B cell (primary cell): Measurements from ENCODE around the gene ITGA6. TPM values are rescaled to one million over a fixed set of nuclear protein-coding genes. Genes with fewer than 3 reads are reported as not detected.
A peak's percentile ranks its signal among the peaks of the same experiment; 100 is the strongest.

Experiments used
- ATAC-seq: fragments of 200-7000 bp; cut with Tn5 transposase; one replicate; pipeline ENCODE4 v1.10.0; 2021; ENCODE audit warnings: low read depth, mild to moderate bottlenecking, moderate number of reproducible peaks, moderate library complexity
- CTCF ChIA-PET: fragments of 350-600 bp; sonication (Branson Sonifier 250); formaldehyde crosslinking; loops from one replicate; lab custom pipeline; 2021; ENCODE audit warnings: antibody characterized with exemption, inconsistent platforms; lab: Charles Lee
- POLR2A ChIA-PET: fragments of 350-600 bp; sonication (Branson Sonifier 250); formaldehyde crosslinking; loops from one replicate; lab custom pipeline; 2021; ENCODE audit warnings: antibody characterized with exemption; lab: Charles Lee
- DNase-seq: peaks from one replicate; pipeline ENCODE4 v3.0.0; 2013
- H2AFZ ChIP-seq: 2 replicates; pipeline ENCODE4 v1.6.1; 2012; ENCODE audit warnings: mild to moderate bottlenecking, low read depth, low read length; ENCODE audit not compliant: insufficient read depth, poor library complexity, severe bottlenecking
- H3K27ac ChIP-seq, 2 donors: 1 replicate in 1 of 2; 2 replicates in 1 of 2; pipeline ENCODE4 v1.5.1; 2012 to 2013; ENCODE audit warnings: low read length in 2 of 2, mild to moderate bottlenecking in 2 of 2, moderate library complexity in 1 of 2
- H3K27me3 ChIP-seq, 4 experiments: fragments of 200-600 bp in 1 of 4; sonication (generic) in 1 of 4; replicated peaks in 1 of 4; 1 replicate in 2 of 4; 2 replicates in 2 of 4; pipeline versions ENCODE4 v1.6.1 to v1.7.0; 2013 to 2016; ENCODE audit warnings: low read length in 3 of 4, mild to moderate bottlenecking in 2 of 4, mixed read lengths in 1 of 4, moderate library complexity in 1 of 4; ENCODE audit not compliant: insufficient read depth in 4 of 4, control insufficient read depth in 3 of 4; ENCODE audit errors: control extremely low read depth in 1 of 4
- H3K36me3 ChIP-seq, 2 experiments: replicated peaks in 1 of 2; 1 replicate in 1 of 2; 2 replicates in 1 of 2; pipeline versions ENCODE4 v1.6.1 to v1.7.1; 2013; ENCODE audit warnings: low read length in 1 of 2; ENCODE audit not compliant: insufficient read depth in 2 of 2, control insufficient read depth in 1 of 2; ENCODE audit errors: control extremely low read depth in 1 of 2, extremely low read depth in 1 of 2
- H3K4me1 ChIP-seq, 2 donors: fragments of 200-600 bp in 1 of 2; sonication (generic) in 1 of 2; 1 replicate in 1 of 2; 2 replicates in 1 of 2; pipeline versions ENCODE4 v1.5.1 to v1.6.1; 2013 to 2017; ENCODE audit warnings: low read length in 2 of 2; ENCODE audit not compliant: control insufficient read depth in 2 of 2, insufficient read depth in 2 of 2
- H3K4me2 ChIP-seq: replicated peaks from 2 replicates; pipeline ENCODE3; 2012; ENCODE audit warnings: mild to moderate bottlenecking, low read depth, low read length; ENCODE audit not compliant: poor library complexity, severe bottlenecking
- H3K4me3 ChIP-seq, 5 experiments: fragments of 200-600 bp in 1 of 5; sonication (generic) in 1 of 5; 1 replicate in 3 of 5; 2 replicates in 2 of 5; pipeline versions ENCODE4 v1.5.1 to v1.7.0; 2011 to 2016; ENCODE audit warnings: low read length in 4 of 5, mild to moderate bottlenecking in 4 of 5, low read depth in 2 of 5, control low read depth in 1 of 5, moderate library complexity in 1 of 5; ENCODE audit not compliant: insufficient read depth in 1 of 5; ENCODE audit errors: control extremely low read depth in 1 of 5, extremely low read depth in 1 of 5
- H3K79me2 ChIP-seq: fragments of 200-600 bp; sonication (generic); one replicate; pipeline ENCODE4 v1.6.0; 2016; ENCODE audit warnings: low read length; ENCODE audit not compliant: control insufficient read depth, insufficient read depth
- H3K9ac ChIP-seq: fragments of 200-600 bp; sonication (generic); 2 replicates; pipeline ENCODE4 v1.6.1; 2017; ENCODE audit warnings: mild to moderate bottlenecking, low read length, moderate library complexity
- H3K9me3 ChIP-seq, 3 donors: one replicate each; pipeline versions ENCODE4 v1.6.1 to v1.7.1; 2013; ENCODE audit warnings: low read length in 2 of 3; ENCODE audit not compliant: control insufficient read depth in 2 of 3, insufficient read depth in 1 of 3; ENCODE audit errors: control extremely low read depth in 1 of 3
- H4K20me1 ChIP-seq: 2 replicates; pipeline ENCODE4 v1.6.0; 2012; ENCODE audit warnings: mild to moderate bottlenecking, low read length; ENCODE audit not compliant: insufficient read depth, control insufficient read depth, poor library complexity, severe bottlenecking
- H3K27ac Mint-ChIP-seq: one replicate; pipeline ENCODE4 v1.8.0; 2021; ENCODE audit warnings: mixed read lengths
- H3K27me3 Mint-ChIP-seq: one replicate; pipeline ENCODE4 v1.8.0; 2021; ENCODE audit warnings: mixed read lengths
- H3K4me1 Mint-ChIP-seq: one replicate; pipeline ENCODE4 v1.8.0; 2021; ENCODE audit warnings: mixed read lengths
- H3K4me3 Mint-ChIP-seq: one replicate; pipeline ENCODE4 v1.8.0; 2021; ENCODE audit warnings: mixed read lengths
- H3K9me3 Mint-ChIP-seq: one replicate; pipeline ENCODE4 v1.8.0; 2022; ENCODE audit warnings: mixed read lengths; ENCODE audit not compliant: insufficient read depth
- EZH2 ChIP-seq: IDR thresholded peaks from 2 replicates; pipeline ENCODE4 v1.6.1; 2012; ENCODE audit warnings: borderline replicate concordance, low read depth, mild to moderate bottlenecking, moderate library complexity, low read length; ENCODE audit not compliant: insufficient read depth, poor library complexity, severe bottlenecking
- WGBS: methylation state at CpG from one replicate; pipeline ENCODE4 v1.1.5; 2013; ENCODE audit warnings: missing lambda C conversion rate; ENCODE audit not compliant: insufficient coverage; 5-methylcytosine and 5-hydroxymethylcytosine counted together
- intact Hi-C: fragments of 100-400 bp; cut with micrococcal nuclease; formaldehyde crosslinking; loops from one replicate; pipeline ENCODE4 v1.10.0; 2022
- polyA plus RNA-seq: library from polyadenylated mRNA; depleted of rRNA; stranded (reverse); fragments of >200 nt; gene quantifications from 2 replicates; pipeline ENCODE4 v1.2.3, GENCODE V29; 2012
- total RNA-seq, 2 donors: library from RNA; stranded (reverse); fragments of 120-200 nt in 1 of 2; gene quantifications; 1 replicate in 1 of 2; 2 replicates in 1 of 2; pipeline versions ENCODE4 v1.2.3 to v1.2.4, GENCODE V29; 2013 to 2022
- TF ChIP-seq, protein P1 (sequence below): fragments of 200-600 bp; IDR thresholded peaks from one replicate; pipeline ENCODE4 v1.8.0; 2022; ENCODE audit warnings: antibody characterized with exemption, mild to moderate bottlenecking

ITGA6 gene
- total and polyA plus RNA-seq, 2 donors (not counting 1 experiment from before 2014, with no cell fraction given) = 0.17 to 0.98 TPM

DNA sequence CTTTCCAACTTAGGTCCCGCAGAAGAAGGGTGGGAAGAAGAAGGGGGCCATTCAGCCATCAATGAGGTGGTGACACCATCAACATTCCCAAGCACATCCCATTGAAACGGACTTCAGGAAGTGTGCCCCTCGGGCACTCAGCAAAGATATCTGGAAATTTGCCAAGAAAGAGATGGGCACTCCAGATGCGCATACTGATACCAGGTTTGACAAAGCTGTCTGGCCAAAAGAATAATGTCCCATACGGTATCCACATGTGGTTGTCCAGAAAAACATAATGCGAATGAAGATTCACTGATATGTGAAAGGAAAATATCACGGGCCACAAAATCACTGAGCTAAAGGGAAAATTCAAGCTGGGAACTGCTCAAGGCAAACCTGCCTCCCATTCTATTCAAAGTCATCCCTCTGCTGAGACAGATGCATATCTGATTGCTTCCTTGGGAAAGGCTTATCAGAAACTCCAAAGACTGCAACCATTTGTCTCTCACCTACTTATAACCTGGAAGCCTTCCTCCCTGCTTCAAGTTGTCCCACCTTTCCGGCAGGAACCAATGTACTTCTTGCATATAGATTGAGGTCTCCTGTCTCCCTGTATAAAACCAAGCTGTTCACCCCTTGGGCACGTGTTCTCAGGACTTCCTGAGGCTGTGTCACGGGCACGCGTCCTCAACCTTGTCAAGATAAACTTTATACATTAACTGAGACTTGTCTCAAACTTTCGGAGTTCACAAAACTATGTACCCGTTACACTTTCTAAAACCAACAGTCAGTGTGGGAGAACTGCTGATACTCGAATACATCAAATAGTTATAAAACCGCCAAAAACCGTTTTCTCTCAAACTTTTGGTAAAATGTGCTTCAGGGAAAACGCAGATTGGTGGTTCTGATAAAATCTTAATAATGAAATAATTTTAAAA lies 127.2 kb downstream of the ITGA6 start:
- no peaks in the 10 kb centered on the region for H3K27me3 ChIP-seq

More for the DNA sequence above, 127.2 kb downstream of the ITGA6 start:
- WGBS = 74% methylated on average over 9 of the region's 18 CpGs
- intact Hi-C loops = loop anchor here (5.0 to 10.0 kb wide), 5 partner anchors 120 to 1930 kb away; partner anchors contain the start of genes DLX2, GPR155, OLA1 and SLC25A12
- peak overlapping the region; percentile 84 for H3K9ac ChIP-seq
- peak overlapping the region; percentile 87 to 92 for H3K27ac ChIP-seq
- ChIA-PET CTCF (interaction anchor here (1.2 kb wide), 1 partner anchor 93 kb away, joined by 5 read pairs; no protein-coding TSS in a partner anchor), POLR2A (interaction anchor here (0.7 to 1.6 kb wide), 2 partner anchors 452 to 632 kb away, joined by 3 to 4 read pairs; partner anchors contain the start of genes DLX2 and HAT1)
- H3K4me3 ChIP-seq = peak overlapping the region; percentile 80 to 96 (median 86)
- peaks cover 20 to 25% of the 10 kb centered on the region in 2 donors for H3K4me1 ChIP-seq
- H3K79me2 ChIP-seq = peaks cover 90% of the 10 kb centered on the region
- TF ChIP-seq EZH2 = no peak
- TF ChIP-seq, protein P1, sequence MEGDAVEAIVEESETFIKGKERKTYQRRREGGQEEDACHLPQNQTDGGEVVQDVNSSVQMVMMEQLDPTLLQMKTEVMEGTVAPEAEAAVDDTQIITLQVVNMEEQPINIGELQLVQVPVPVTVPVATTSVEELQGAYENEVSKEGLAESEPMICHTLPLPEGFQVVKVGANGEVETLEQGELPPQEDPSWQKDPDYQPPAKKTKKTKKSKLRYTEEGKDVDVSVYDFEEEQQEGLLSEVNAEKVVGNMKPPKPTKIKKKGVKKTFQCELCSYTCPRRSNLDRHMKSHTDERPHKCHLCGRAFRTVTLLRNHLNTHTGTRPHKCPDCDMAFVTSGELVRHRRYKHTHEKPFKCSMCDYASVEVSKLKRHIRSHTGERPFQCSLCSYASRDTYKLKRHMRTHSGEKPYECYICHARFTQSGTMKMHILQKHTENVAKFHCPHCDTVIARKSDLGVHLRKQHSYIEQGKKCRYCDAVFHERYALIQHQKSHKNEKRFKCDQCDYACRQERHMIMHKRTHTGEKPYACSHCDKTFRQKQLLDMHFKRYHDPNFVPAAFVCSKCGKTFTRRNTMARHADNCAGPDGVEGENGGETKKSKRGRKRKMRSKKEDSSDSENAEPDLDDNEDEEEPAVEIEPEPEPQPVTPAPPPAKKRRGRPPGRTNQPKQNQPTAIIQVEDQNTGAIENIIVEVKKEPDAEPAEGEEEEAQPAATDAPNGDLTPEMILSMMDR = no peak
- peaks cover 0 to 3% of the 10 kb centered on the region in 2 experiments for H3K36me3 ChIP-seq
- H3K9me3 Mint-ChIP-seq = no peaks in the 10 kb centered on the region
- ATAC-seq (no peak), DNase-seq (peak; percentile 25)
- H3K4me3 Mint-ChIP-seq = peak overlapping the region; percentile 78
- peak overlapping the region; percentile 87 for H2AFZ ChIP-seq
- no peaks in the 10 kb centered on the region for H3K9me3 ChIP-seq
- H3K4me1 Mint-ChIP-seq = peaks cover 32% of the 10 kb centered on the region
- H3K27ac Mint-ChIP-seq = peak overlapping the region; percentile 47
- H3K27me3 Mint-ChIP-seq = no peaks in the 10 kb centered on the region
- H3K4me2 ChIP-seq = peak overlapping the region; percentile 79
- H4K20me1 ChIP-seq = peaks cover 16% of the 10 kb centered on the region
